H9 (cell line): ENCODE measurements around the gene STXBP5L. TPM values are rescaled to one million over a fixed set of nuclear protein-coding genes. Genes with fewer than 3 reads are reported as not detected.

Experiments used
- DNase-seq: peaks from one replicate; pipeline ENCODE4 v3.0.0-alpha.2; 2017
- H2AFZ ChIP-seq: one replicate; pipeline ENCODE4 v1.6.1; 2013; ENCODE audit warnings: mild to moderate bottlenecking, low read length, control low read depth, moderate library complexity
- H2AK5ac ChIP-seq: 2 replicates; pipeline ENCODE4 v1.6.1; 2013; ENCODE audit warnings: low read length, control low read depth, mixed read lengths; ENCODE audit not compliant: insufficient read length
- H2BK120ac ChIP-seq: one replicate; pipeline ENCODE4 v1.6.1; 2013; ENCODE audit warnings: low read depth, mild to moderate bottlenecking, low read length, control low read depth, inconsistent platforms; ENCODE audit not compliant: poor library complexity, severe bottlenecking
- H2BK12ac ChIP-seq: 2 replicates; pipeline ENCODE4 v1.6.1; 2013; ENCODE audit warnings: low read length, control low read depth, mixed read lengths, low read depth; ENCODE audit not compliant: insufficient read length
- H2BK15ac ChIP-seq: 2 replicates; pipeline ENCODE4 v1.6.1; 2013; ENCODE audit warnings: low read depth, low read length, control low read depth
- H2BK20ac ChIP-seq: one replicate; pipeline ENCODE4 v1.6.1; 2013; ENCODE audit warnings: low read depth, mild to moderate bottlenecking, low read length, control low read depth, inconsistent platforms; ENCODE audit not compliant: poor library complexity, severe bottlenecking
- H2BK5ac ChIP-seq: 2 replicates; pipeline ENCODE4 v1.6.1; 2013; ENCODE audit warnings: low read length, control low read depth, mixed read lengths; ENCODE audit not compliant: insufficient read length
- H3K14ac ChIP-seq: 2 replicates; pipeline ENCODE4 v1.6.1; 2013; ENCODE audit warnings: low read length, control low read depth; ENCODE audit not compliant: insufficient read depth
- H3K18ac ChIP-seq: 2 replicates; pipeline ENCODE4 v1.6.1; 2013; ENCODE audit warnings: low read depth, mild to moderate bottlenecking, mixed read lengths, low read length, control low read depth; ENCODE audit not compliant: insufficient read length
- H3K23ac ChIP-seq: 2 replicates; pipeline ENCODE4 v1.6.1; 2013; ENCODE audit warnings: low read length, control low read depth, mixed read lengths, low read depth; ENCODE audit not compliant: insufficient read length
- H3K23me2 ChIP-seq: 2 replicates; pipeline ENCODE4 v1.6.1; 2013; ENCODE audit warnings: low read depth, mild to moderate bottlenecking, mixed read lengths, low read length, control low read depth; ENCODE audit not compliant: insufficient read length, poor library complexity, severe bottlenecking
- H3K27ac ChIP-seq: 2 replicates; pipeline ENCODE4 v1.5.1; 2013; ENCODE audit warnings: low read length, control low read depth, mixed read lengths, low read depth; ENCODE audit not compliant: insufficient read length
- H3K27me3 ChIP-seq: 2 replicates; pipeline ENCODE4 v1.6.1; 2013; ENCODE audit warnings: low read length, control low read depth, inconsistent platforms; ENCODE audit not compliant: insufficient read depth
- H3K4ac ChIP-seq: 2 replicates; pipeline ENCODE4 v1.6.1; 2013; ENCODE audit warnings: low read depth, mild to moderate bottlenecking, control low read depth, inconsistent platforms, low read length, moderate library complexity
- H3K4me1 ChIP-seq: 2 replicates; pipeline ENCODE4 v1.6.1; 2013; ENCODE audit warnings: low read length, control low read depth, inconsistent platforms; ENCODE audit not compliant: insufficient read depth
- H3K4me2 ChIP-seq: 2 replicates; pipeline ENCODE4 v1.6.1; 2013; ENCODE audit warnings: low read length, control low read depth, mixed read lengths; ENCODE audit not compliant: insufficient read length, insufficient read depth
- H3K56ac ChIP-seq: 2 replicates; pipeline ENCODE4 v1.6.1; 2013; ENCODE audit warnings: low read depth, mild to moderate bottlenecking, mixed read lengths, low read length, control low read depth; ENCODE audit not compliant: insufficient read length
- H3K79me1 ChIP-seq: 2 replicates; pipeline ENCODE4 v1.6.1; 2013; ENCODE audit warnings: low read depth, mild to moderate bottlenecking, moderate library complexity, low read length, control low read depth, inconsistent platforms; ENCODE audit not compliant: insufficient read depth, poor library complexity, severe bottlenecking
- H3K79me2 ChIP-seq: 2 replicates; pipeline ENCODE4 v1.6.1; 2013; ENCODE audit warnings: low read length, control low read depth, inconsistent platforms; ENCODE audit not compliant: insufficient read depth
- H3K9ac ChIP-seq: 2 replicates; pipeline ENCODE4 v1.6.1; 2013; ENCODE audit warnings: low read length, control low read depth, mixed read lengths; ENCODE audit not compliant: insufficient read length; ENCODE audit errors: extremely low read depth
- H3K9me3 ChIP-seq: one replicate; pipeline ENCODE4 v1.6.1; 2013; ENCODE audit warnings: low read depth, low read length, inconsistent platforms; ENCODE audit not compliant: control insufficient read depth
- H3T11ph ChIP-seq: one replicate; pipeline ENCODE4 v1.6.1; 2013; ENCODE audit warnings: mild to moderate bottlenecking, low read length, control low read depth, inconsistent platforms
- H4K20me1 ChIP-seq: one replicate; pipeline ENCODE4 v1.6.1; 2013; ENCODE audit not compliant: control insufficient read depth, insufficient read length, insufficient read depth
- H4K5ac ChIP-seq: 2 replicates; pipeline ENCODE4 v1.6.1; 2013; ENCODE audit warnings: low read depth, mild to moderate bottlenecking, mixed read lengths, low read length, control low read depth; ENCODE audit not compliant: insufficient read length
- H4K8ac ChIP-seq: replicated peaks from 2 replicates; pipeline ENCODE4 v1.6.1; 2013; ENCODE audit warnings: low read length, control low read depth, mixed read lengths, low read depth; ENCODE audit not compliant: insufficient read length
- H4K91ac ChIP-seq: 2 replicates; pipeline ENCODE4 v1.6.1; 2013; ENCODE audit warnings: low read depth, mild to moderate bottlenecking, moderate library complexity, mixed read lengths, low read length, control low read depth; ENCODE audit not compliant: insufficient read length
- H3K27ac Mint-ChIP-seq, 3 experiments: 2 replicates in 2 of 3; 3 replicates in 1 of 3; pipeline ENCODE4 v1.8.0; 2020 to 2021; ENCODE audit warnings: mixed read lengths in 3 of 3, mild to moderate bottlenecking in 1 of 3, moderate library complexity in 1 of 3
- H3K27me3 Mint-ChIP-seq: 2 replicates; pipeline ENCODE4 v1.8.0; 2021; ENCODE audit warnings: low read depth, mild to moderate bottlenecking, moderate library complexity, mixed read lengths
- H3K36me3 Mint-ChIP-seq, 3 experiments: 2 replicates in 2 of 3; 3 replicates in 1 of 3; pipeline ENCODE4 v1.8.0; 2020 to 2021; ENCODE audit warnings: low read depth in 3 of 3, mixed read lengths in 3 of 3; ENCODE audit not compliant: insufficient read depth in 1 of 3
- H3K4me1 Mint-ChIP-seq, 2 experiments: 2 replicates each; pipeline ENCODE4 v1.8.0; 2020; ENCODE audit warnings: mixed read lengths in 2 of 2
- H3K4me3 Mint-ChIP-seq, 2 experiments: 2 replicates in 1 of 2; 3 replicates in 1 of 2; pipeline ENCODE4 v1.8.0; 2020 to 2021; ENCODE audit warnings: mild to moderate bottlenecking in 2 of 2, mixed read lengths in 2 of 2, moderate library complexity in 1 of 2
- H3K9me3 Mint-ChIP-seq, 2 experiments: 2 replicates in 1 of 2; 3 replicates in 1 of 2; pipeline ENCODE4 v1.8.0; 2020; ENCODE audit warnings: mild to moderate bottlenecking in 2 of 2, mixed read lengths in 2 of 2, moderate library complexity in 1 of 2
- CTCF ChIP-seq: fragments of 200-600 bp; sonication (generic); conservative IDR thresholded peaks from 3 replicates; pipeline ENCODE4 v1.8.0; 2021; ENCODE audit warnings: antibody characterized with exemption, mild to moderate bottlenecking
- WGBS: extraction: QIAGEN DNeasy Blood & Tissue Kit; methylation state at CpG from one replicate; pipeline ENCODE4 v1.1.7; 2013; ENCODE audit warnings: missing lambda C conversion rate, low lambda C conversion rate, mixed read lengths; ENCODE audit not compliant: insufficient read length; ENCODE audit errors: extremely low coverage; 5-methylcytosine and 5-hydroxymethylcytosine counted together
- total RNA-seq: library from RNA; stranded (reverse); gene quantifications from 2 replicates; pipeline ENCODE4 v1.2.1, GENCODE V29; 2021

Gene STXBP5L
- total RNA-seq, 1 experiment from 2014 or later, result 4.7 TPM

GRCh38 chr3:121405631-121406030, 497.6 kb downstream of the STXBP5L start:
- TF ChIP-seq CTCF, result no peak
- H3K27me3 Mint-ChIP-seq, result no peaks in the 10 kb centered on the region

More at GRCh38 chr3:121405631-121406030, 497.6 kb downstream of the STXBP5L start:
- no peak overlapping the region for H3K23ac ChIP-seq
- H2BK120ac ChIP-seq, result no peak overlapping the region
- H2AFZ ChIP-seq, result no peak overlapping the region
- H4K8ac ChIP-seq, result no peak overlapping the region
- H3K4me2 ChIP-seq, result no peak overlapping the region
- H3K9me3 Mint-ChIP-seq, result no peaks in the 10 kb centered on the region
- no peak overlapping the region for H3K4me3 Mint-ChIP-seq
- no peak overlapping the region for H2AK5ac ChIP-seq
- H4K5ac ChIP-seq, result no peak overlapping the region
- H4K91ac ChIP-seq, result no peak overlapping the region
- H2BK5ac ChIP-seq, result no peak overlapping the region
- no peaks in the 10 kb centered on the region for H3K4me1 Mint-ChIP-seq
- no peak overlapping the region for H2BK20ac ChIP-seq
- H3K18ac ChIP-seq, result no peak overlapping the region
- no peak overlapping the region for H3K4ac ChIP-seq
- H4K20me1 ChIP-seq, result no peaks in the 10 kb centered on the region
- WGBS, result no CpG with 5 or more reads among the region's 1 CpG
- H3K9ac ChIP-seq, result no peak overlapping the region
- H3K27me3 ChIP-seq, result no peaks in the 10 kb centered on the region
- H3K27ac Mint-ChIP-seq, result no peak overlapping the region
- H3K27ac ChIP-seq, result no peak overlapping the region
- no peak overlapping the region for H2BK15ac ChIP-seq
- no peak overlapping the region for H2BK12ac ChIP-seq
- no peaks in the 10 kb centered on the region for H3K9me3 ChIP-seq
- H3K4me1 ChIP-seq, result no peaks in the 10 kb centered on the region
- H3K36me3 Mint-ChIP-seq, result no peaks in the 10 kb centered on the region
- H3K79me2 ChIP-seq, result no peaks in the 10 kb centered on the region
- H3K14ac ChIP-seq, result no peak overlapping the region
- DNase-seq, result no peak
- H3T11ph ChIP-seq, result no peak overlapping the region
- H3K56ac ChIP-seq, result no peak overlapping the region
- no peaks in the 10 kb centered on the region for H3K79me1 ChIP-seq
- no peaks in the 10 kb centered on the region for H3K23me2 ChIP-seq
